PFSK-1 (cell line): ENCODE data around the gene KRTAP10-12.

Experiments used
- FOXP2 ChIP-seq: optimal IDR thresholded peaks from 2 replicates; pipeline ENCODE3; 2011; ENCODE audit warnings: borderline replicate concordance, control low read depth, inconsistent platforms; ENCODE audit not compliant: insufficient read depth; ENCODE audit errors: extremely low read length, extremely low read depth
- POLR2AphosphoS5 ChIP-seq: IDR thresholded peaks from 2 replicates; pipeline ENCODE4 v1.6.1; 2012; ENCODE audit warnings: low read depth, mild to moderate bottlenecking, control low read depth, low read length, moderate library complexity
- SIN3A ChIP-seq: IDR thresholded peaks from 2 replicates; pipeline ENCODE4 v1.6.1; 2012; ENCODE audit warnings: mild to moderate bottlenecking, low read length, moderate library complexity, borderline replicate concordance; ENCODE audit not compliant: insufficient read depth
- TAF1 ChIP-seq: IDR thresholded peaks from 2 replicates; pipeline ENCODE4 v1.6.1; 2012; ENCODE audit warnings: low read length, control low read depth, borderline replicate concordance; ENCODE audit not compliant: insufficient read depth
- TF ChIP-seq, protein P1 (sequence below), 2 experiments: IDR thresholded peaks; 2 replicates each; pipeline versions ENCODE4 v1.6.1 to v1.8.0; 2011 to 2012; ENCODE audit warnings: low read depth in 2 of 2, low read length in 2 of 2, control low read depth in 1 of 2, inconsistent platforms in 1 of 2, mild to moderate bottlenecking in 1 of 2, moderate library complexity in 1 of 2; ENCODE audit not compliant: insufficient read depth in 1 of 2

KRTAP10-12 gene

GRCh38 chr21:44741921-44742320 lies 44.9 kb downstream of the KRTAP10-12 start:
- TF ChIP-seq, protein P1, sequence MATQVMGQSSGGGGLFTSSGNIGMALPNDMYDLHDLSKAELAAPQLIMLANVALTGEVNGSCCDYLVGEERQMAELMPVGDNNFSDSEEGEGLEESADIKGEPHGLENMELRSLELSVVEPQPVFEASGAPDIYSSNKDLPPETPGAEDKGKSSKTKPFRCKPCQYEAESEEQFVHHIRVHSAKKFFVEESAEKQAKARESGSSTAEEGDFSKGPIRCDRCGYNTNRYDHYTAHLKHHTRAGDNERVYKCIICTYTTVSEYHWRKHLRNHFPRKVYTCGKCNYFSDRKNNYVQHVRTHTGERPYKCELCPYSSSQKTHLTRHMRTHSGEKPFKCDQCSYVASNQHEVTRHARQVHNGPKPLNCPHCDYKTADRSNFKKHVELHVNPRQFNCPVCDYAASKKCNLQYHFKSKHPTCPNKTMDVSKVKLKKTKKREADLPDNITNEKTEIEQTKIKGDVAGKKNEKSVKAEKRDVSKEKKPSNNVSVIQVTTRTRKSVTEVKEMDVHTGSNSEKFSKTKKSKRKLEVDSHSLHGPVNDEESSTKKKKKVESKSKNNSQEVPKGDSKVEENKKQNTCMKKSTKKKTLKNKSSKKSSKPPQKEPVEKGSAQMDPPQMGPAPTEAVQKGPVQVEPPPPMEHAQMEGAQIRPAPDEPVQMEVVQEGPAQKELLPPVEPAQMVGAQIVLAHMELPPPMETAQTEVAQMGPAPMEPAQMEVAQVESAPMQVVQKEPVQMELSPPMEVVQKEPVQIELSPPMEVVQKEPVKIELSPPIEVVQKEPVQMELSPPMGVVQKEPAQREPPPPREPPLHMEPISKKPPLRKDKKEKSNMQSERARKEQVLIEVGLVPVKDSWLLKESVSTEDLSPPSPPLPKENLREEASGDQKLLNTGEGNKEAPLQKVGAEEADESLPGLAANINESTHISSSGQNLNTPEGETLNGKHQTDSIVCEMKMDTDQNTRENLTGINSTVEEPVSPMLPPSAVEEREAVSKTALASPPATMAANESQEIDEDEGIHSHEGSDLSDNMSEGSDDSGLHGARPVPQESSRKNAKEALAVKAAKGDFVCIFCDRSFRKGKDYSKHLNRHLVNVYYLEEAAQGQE (IDR thresholded peaks at IDR 0.05; ENCODE audit: insufficient read depth in 1 of 2, low read depth in 2 of 2, low read length in 2 of 2): no peak
- TF ChIP-seq SIN3A (no peak), FOXP2 (no peak), TAF1 (no peak), POLR2AphosphoS5 (no peak)

GRCh38 chr21:44742418-44743153 lies 45.6 kb downstream of the KRTAP10-12 start:
- TF ChIP-seq FOXP2: no peak
